ENCODE data around the gene PPP1R1B.

The PPP1R1B gene

DNA sequence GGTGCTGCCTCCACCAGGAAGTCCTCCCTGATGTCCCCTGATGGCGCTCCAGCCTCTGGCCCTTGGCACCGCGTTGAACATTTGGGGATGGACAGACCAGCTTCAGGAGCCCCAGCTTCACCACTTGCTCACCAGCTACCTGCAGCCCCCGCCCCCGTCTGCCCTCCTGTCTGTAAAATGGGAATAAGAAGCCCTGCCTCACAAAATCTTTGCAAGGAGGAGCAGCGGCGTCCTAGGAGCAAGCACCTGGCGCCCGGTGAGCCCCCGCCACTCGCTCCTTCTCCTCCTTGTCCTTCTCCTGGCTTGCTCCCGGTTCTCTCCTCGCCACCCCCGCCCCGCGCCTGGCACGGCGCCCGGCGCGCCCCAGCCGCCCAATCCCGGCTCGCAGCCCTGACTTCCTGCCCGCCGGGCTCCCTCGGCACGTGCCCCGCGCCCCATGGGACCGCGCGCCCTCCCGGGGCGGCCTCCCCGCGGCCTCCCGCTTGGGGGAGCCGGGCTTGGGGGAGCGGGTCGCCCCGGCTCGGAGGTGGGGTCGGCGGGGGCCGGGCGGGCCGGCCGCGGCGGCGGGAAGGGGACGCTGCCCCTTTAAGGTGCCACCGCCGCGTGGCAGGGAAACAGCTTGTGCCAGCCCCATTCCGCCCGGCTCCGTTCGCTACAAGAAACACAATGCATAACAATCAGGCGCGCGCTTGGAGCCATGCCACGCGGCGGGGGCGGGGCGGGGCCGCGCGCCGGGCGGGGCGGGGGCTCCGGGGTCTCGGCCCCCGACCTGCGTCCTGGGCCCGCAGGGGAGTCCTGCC lies 9.1 kb upstream of the PPP1R1B start:
- peak; percentile 65 for DNase-seq

DNA sequence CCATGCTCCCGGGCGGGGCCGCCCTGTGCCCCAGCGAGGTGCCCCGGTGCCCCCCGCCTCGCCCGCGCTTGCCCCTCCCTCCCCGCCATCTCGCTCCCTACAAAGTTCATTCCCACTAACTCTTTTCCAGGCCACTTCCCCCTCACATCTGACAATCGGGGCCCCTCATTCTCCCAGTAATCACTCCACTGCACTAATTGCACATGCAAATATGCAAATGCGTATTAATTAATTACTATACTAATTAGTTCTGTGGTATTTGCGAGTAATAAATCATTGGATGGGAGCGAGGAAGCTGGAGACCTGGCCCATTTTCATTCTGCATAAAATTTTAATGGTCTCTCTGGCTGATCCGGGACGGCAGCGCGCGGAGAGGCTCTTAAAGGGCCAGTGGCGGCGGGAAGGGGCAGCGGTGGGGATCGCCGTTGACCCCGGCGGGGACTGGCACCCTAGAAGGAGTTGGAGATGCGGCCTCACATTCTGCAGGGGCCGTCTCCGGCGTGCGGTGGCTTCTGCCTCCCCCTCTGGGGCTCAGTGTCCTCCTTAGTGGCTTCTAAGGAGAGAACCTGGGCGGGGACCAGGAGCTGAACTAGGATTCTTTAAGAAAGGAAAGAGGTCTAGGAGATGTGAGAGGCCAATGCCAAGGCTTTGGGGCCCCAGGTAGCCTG lies 8.4 kb upstream of the PPP1R1B start:
- DNase-seq = no peak

DNA sequence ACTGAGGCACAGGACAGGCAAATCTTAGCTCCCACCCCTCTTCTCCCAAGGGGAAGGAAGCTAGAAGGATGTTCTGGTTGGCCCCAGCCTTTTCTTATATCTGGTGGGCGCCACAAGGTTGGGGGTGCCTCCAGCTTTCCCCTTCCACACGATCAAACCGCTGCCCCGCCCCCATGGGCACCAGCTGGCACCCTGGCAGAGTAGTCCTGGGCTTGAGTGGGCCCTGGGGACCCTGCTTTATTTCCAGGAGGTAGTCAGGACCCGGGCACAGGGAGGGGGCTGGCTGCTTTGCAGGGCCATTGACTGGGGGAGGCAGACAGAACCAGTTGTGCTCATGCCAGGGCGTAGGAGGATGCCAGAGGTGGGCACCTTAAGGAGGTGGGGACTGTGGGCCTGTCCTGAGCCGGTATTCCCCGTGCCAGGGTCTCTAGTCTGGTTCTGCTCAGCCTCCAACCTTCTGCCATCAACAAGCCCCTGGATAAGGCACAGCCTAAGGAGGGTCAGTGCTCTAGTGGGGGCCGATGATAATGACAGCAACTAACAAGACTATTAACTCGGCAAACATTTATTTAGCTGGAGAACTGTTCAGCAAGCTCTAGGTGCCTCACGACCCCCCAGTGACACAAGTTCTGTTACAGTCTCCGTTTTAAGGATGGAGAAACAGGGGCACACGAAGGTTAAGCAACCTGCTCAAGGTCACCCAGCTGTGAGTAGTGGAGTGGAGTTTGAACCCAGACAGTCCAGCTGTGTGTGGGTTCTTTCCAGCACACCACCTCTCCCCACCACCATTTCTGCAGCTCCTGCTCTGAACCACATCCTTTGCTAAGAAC lies 7.6 kb upstream of the PPP1R1B start:
- DNase-seq = no peak

DNA sequence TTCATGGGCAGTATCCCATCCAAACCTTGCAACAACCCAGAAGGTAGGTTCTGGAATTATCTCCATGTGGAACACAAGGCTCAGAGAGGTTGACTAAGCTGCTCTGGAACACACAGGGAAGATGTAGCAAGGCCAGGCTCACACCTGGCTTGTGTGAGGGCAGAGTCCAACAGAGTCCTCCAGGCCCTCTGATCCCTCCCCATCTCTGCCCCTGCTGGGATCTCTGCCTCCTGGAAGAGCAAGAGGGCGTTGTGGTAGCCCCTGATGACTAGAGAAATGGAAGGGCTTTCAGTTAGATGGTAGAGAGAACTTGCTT lies 7.0 kb upstream of the PPP1R1B start:
- DNase-seq = no peak

DNA sequence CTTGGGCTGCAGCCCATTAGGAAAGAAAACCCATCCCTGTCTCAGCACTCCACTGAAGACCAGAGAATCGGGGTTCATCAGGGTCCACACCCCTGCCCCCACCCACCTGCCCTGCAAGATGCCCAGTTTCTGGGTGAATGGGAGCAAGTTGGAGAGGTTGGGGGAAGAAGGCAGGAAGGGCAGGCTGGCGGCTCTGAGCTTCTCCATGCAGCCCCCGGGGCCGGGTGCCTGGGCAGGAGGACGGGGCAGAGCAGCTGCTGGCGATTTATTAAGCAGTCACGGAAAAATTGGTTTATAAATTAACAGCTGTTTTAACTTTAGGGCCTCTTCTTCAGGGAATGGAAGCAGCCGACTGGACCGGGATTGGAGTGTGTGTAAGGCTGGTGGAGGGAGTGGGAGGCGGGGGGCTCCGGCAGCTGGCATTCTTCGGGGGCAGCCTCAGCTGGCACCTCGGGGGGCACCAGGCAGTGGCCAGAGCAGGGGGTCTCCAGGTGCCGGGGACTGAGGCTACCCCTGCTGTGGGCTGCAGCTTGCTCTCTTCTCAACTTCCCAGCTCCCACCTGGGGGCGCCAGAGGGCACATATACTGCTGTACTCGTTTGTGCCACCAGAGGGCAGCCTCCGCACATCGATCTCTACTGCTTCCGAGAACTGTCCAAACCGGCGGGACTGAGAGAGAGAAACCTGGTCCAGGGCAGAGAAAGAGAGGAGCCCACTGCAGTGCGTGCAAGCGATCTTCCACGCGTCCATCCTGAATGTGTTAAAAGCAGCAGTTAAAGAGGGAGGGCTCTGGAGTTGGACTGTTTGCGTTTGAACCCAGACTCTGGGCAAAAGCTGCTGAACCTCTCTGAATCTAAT lies 5.0 kb upstream of the PPP1R1B start:
- peak; percentile 79 for DNase-seq

DNA sequence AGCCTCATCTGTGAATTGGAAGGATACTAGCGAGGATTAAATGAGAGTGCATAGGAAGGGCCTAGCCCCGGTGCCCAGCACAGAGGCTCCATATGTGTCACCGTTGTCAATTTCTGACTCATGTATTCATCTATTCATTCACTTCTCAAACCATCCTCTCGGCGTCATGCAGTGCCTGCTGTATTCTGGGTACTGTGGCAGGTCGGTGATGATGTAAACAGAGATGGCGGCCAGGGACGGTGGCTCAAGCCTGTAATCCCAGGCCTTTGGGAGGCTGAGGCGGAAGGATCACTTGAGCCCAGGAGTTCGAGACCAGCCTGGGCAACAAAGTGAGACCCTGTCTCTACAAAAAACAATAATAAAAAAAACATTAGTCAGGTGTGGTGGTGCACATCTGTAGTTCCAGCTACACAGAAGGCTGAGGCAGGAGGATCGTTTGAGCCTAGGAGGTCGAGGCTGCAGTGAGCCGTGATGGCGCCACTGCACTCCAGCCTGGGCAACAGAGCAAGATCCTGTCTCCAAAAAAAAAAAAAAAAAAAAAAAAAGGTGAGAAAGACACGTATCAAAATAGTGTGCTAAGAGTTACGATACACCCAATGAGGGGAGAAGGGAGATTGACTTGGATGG lies 4.3 kb upstream of the PPP1R1B start:
- DNase-seq = peak; percentile 41

DNA sequence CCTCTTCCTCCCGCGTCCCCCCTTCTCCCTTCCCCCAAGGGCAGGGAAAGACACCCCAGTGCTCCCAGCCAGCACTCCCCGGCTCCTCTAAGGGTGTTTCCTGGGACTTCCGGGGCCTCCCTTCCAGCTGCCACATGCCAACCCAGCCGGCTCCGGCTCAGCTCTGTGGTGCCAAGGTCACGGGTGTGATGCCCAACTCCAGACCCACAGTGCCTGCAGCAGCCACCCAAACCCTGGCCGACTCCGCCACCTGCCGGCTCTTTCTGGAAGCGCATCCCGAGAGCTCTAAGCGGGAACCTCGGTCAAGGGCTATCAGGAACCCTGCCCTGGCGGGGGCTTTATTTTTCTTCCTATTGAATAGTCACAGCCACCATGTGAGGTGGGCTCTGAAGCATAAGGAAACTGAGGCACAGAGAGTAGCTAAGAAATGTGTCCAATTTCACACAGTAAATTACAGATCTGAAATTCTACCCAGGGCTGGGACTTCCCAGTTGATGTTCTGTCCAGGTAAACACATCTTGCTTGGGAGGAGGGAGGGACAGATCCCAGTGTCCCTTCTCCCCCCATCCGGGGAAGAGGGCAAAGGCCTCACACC lies 3.3 kb upstream of the PPP1R1B start:
- peak; percentile 86 for DNase-seq

DNA sequence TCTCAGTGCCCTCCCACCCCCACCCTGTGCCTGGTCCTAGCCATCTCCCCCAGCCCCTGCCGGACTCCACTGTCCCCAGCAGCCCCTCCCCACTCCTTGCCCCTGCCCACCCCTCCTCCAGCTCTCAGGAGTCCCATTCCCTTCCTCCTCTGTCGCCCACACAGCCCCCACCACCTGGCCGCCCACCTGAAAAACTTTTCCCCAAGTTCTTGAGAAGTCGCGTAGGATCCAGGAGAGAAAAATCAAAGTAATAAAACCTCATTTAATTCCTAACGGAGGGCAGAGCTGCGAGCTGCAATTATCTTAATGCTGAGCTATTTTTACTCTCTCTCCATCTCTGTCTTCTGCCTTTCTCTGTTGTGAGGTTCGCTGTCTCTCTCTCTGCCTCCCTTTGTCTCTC lies 2.4 kb upstream of the PPP1R1B start:
- DNase-seq = no peak

DNA sequence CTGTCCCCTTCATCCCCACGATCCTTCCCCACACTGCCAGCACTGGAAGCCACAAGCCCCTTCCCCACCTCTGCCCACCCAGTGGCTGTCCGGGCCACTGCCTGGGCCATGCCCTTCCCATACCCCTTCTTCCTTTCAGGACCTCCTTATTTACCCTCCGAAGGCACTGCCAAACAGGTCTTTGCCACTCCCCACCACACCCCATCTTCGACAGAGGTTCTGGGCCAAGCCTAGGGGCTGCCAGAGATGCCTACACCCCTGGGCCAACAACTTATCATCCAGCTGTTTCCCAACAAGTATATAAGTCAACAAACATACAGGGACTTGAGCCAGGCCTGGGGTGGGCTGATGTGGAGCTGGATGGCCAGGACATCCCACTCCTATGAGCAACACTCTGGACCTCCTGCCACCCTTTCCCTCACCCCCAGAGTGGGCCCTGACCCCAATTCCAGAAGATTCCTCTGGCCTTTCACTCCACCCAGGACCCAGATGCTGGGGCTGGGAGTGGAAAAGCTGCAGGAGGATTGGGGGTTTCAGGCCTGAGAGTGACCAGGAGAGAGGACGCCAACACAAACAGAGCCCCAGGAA lies 1.5 kb upstream of the PPP1R1B start:
- no peak for DNase-seq

DNA sequence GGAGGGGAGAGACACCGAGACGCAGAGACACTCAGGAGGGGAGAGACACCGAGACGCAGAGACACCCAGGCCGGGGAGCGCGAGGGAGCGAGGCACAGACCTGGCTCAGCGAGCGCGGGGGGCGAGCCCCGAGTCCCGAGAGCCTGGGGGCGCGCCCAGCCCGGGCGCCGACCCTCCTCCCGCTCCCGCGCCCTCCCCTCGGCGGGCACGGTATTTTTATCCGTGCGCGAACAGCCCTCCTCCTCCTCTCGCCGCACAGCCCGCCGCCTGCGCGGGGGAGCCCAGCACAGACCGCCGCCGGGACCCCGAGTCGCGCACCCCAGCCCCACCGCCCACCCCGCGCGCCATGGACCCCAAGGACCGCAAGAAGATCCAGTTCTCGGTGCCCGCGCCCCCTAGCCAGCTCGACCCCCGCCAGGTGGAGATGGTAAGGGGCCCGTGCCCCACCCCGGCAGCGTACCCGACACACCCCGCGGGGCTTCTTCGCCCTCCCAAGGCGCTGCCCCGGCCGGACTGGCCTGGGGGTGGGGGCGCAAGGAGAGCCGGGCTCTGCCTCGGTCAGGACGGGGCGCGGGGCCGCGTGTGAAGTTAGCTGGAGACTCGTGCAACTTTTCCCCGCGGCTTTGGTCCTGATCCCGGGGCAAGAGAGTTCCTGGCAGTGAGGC lies 427 bp downstream of the PPP1R1B start:
- DNase-seq = no peak

DNA sequence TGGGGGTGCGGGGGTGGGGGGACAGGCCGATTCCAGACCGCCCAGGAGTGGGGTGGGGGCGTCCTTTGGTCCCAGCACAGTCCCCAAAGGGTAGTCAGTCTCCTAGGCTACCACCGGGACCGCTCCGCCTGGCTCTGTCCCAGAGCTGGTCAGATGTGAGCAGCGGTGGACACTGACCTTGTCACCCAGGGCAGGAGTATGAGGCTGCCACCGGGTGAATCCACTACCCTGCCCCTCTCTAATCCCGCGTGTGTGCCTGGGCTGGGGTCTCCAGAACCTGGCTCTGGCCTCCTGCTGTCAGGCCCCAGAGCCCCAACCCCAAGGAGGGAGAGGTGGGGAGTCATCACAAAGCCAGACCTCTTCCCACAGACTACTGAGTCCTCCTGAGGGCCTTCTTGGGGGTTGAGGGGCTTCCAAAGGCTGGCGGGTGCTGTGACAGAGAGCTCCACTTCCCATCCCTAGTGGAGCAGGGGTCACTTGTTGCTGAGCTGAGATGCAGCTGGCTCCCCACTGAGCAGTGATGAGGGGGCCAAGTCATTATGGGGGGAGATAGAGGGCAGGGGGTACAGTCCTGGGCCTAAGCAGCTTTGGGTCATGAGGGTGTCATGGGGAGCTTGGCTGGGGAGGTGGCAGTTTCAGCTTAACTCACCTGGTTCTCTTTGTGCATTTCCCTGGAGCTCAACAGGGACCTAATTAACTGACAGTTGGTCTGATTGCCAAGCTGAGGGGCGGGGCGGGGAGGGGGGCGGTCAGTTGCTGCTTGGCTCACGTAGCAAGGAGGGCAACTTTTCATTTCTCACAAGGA lies 1.2 kb downstream of the PPP1R1B start:
- no peak for DNase-seq

DNA sequence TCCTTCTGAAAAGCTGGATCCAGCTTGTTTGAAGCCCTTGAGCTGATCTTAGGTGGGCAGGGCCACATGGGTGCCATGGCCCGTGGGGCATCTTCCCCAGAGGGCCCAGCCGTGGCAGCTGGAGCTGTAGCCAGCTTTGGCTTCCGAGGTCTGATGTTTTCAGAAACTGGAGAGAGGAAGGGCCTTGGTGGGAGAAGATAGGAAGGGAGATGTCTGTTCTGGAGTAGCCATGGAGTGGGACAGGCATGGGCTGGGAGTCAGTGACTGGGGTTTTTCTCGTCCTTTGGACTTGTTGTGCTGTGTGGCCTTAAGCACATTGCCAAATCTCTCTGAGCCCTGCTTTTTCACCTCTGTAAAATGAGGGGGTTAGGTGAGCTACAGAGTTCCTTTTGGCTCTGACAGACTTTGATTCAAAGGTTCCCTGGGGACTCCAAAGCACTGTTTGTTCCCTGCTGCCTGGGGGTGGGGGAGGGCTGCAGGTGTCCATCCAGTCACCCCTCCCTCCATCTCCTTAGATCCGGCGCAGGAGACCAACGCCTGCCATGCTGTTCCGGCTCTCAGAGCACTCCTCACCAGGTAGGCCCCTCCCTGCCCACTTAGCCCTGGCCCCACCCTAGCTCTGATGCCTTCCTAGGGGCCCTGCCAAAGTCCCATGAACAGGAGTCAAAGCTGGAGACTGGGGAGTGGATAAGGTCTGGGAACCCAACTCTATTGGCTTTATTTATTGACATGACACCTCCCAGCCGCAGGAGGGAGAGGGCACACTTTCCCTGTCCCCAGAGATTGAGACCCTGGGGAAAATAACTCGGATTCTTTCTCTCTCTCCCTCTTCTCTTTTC lies 2.1 kb downstream of the PPP1R1B start:
- DNase-seq = no peak

DNA sequence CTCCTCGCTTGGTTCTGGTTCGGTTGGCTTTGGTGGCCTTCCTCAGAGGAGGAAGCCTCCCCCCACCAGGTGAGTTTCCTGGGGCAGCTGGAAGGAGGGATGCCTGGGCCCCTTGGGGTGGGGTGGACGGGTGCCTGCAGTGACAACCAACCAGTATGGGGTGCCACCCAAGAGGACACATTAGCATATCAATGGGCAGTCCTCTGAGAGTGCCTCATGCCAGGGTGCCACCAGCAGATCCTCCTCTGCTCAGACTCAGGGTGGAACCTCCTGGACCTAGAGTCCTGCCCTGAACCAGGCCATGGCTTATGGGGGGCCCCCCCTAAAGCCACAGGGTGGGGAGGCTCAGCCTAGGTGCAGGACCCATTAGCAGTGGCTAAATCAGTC lies 2.7 kb downstream of the PPP1R1B start:
- DNase-seq = no peak

DNA sequence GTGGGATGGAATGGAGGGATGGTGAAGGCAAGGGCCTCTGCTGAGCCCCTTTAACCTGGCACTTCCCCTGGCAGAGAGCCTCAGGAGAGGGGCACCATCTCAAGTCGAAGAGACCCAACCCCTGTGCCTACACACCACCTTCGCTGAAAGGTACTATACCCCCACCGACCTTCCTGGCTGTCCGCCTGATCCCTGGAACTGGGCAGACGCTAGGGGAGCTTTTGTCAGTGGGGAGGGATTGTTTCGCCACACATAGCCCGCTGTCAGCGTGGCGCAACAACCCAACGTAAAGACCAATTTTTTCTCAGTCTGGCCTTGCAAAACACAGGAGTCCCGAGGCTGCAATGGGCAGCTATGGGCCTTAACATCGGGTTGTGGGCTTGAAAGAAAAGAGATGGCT lies 3.1 kb downstream of the PPP1R1B start:
- DNase-seq = no peak

DNA sequence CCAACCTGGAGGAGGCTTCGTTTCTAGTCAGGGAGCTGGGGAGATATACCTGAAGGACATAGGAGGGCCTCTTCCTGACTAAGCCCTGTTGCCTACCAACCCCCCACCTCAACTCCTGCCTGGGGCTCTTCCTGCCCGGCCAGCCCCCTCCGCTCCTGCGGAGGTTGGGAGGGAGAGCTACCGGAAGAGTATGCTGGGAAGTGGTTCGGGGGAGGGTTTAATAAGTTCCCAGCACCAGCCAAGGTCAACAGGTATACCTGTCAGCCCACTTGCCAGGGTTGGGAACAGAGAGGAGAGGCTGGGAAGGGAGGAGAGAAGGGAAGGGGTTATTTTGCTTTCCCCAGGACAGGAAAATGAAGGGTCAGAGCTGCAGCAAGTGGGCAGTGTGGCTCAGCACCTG lies 4.7 kb downstream of the PPP1R1B start:
- DNase-seq = no peak

DNA sequence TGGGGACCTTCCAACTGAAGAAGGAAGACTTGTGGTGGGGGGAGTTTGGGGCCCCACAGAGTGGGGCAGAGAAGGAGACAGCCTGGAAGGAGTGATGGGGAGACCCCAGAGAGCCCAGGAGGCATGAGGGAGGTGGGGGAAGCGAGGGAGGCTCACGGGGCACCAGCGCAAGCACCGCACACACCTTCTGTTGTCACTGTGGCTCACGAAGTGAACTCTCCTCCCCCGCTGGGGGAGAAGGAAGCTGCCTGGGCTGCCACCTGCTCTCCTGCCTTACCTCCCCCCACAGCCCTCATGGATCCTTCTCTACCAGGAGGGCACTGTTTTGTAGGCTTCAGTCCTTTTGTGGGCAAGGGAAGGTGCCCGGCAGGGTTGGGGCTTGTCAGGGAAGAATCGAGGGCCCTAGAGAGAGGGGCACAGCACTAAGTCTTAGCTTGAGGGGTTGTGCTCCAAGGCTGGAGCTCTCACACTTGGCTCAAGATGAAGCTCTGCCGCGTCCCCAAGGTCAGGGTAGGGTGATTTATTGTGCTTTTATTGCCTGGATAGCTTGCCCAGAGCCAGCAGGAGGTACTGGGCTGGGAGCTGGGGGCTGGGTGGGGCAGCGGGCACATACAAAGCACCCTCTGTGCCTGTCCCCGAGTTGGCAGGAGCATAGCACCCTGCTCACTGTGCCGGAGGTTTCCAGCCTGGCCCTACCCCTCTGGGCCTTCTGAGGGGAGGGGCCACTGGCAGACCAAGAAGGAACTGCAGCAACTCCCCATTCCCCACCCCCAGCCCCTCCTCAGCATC lies 5.6 kb downstream of the PPP1R1B start:
- no peak for DNase-seq

DNA sequence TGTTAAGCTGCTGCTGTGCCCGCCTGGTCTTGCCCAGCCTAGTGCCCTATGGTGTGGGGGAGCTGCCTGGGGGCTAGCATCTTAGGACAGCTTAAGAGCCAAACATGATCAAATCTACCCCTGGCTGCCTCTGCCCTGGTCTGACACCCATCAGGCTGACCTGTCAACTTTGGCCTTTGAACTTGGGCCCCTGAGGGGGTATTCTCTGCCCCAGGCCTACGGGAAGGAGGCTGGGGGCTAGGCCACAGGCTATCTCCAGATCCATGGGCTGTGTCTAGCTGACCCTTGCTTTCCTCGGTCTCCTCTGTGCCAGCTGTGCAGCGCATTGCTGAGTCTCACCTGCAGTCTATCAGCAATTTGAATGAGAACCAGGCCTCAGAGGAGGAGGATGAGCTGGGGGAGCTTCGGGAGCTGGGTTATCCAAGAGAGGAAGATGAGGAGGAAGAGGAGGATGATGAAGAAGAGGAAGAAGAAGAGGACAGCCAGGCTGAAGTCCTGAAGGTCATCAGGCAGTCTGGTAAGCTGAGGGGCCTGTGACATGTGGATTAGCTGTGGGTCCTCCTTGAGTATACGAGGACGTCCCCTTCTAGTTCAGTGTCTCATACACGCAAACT lies 6.9 kb downstream of the PPP1R1B start:
- no peak for DNase-seq

DNA sequence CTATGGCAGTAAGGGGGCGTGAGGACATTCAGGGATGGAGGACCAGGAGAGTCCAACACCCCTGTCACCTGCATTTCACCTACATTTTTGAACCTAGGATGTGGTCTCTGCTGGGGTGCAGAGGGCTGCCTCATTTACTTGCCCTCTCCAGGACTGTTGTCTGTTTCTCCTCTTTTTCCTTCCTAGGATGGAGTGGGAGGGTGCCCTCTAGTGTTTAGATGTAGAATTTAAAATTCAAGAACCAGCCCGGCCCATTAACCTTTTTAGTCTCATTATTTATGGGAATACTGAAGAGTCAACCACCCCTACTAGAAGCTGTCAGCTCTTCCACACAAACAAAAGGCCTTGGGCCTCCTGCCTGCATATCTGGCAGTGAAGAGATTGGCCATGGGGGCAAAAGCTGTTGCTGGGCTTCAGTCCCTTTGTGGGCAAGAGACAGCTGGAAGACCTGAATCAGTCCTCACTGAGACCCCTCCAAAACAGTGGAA lies 7.7 kb downstream of the PPP1R1B start:
- DNase-seq = no peak
